Measurements from ENCODE around the gene SPATA6L. TPM values are rescaled to one million over a fixed set of nuclear protein-coding genes. Genes with fewer than 3 reads are reported as not detected.
A peak's percentile ranks its signal among the peaks of the same experiment; 100 is the strongest.

Gene SPATA6L
- total and polyA plus RNA-seq, 9 of the 15 experiments (the other 6 are each of a cell fraction or from before 2014, with no cell fraction given): 0.03 to 1.00 (median 0.08) TPM; not detected in 4

GRCh38 chr9:4679268-4680172 is 13.2 kb upstream of the SPATA6L start, which contains the start of gene CDC37L1 (continued):
- TF ChIP-seq ZNF318 (IDR thresholded peaks at IDR 0.05; ENCODE audit: borderline replicate concordance in 1 of 2, low read depth in 1 of 2) (no peak), FOXP4 (CRISPR knock-in tag; IDR thresholded peaks at IDR 0.05; ENCODE audit: borderline replicate concordance) (no peak; the same call in 1 of the 2 replicates), HDAC8 (tag; IDR thresholded peaks at IDR 0.05) (no peak), SUPT5H (IDR thresholded peaks at IDR 0.05) (peak; percentile 87), ZNF184 (CRISPR knock-in tag; IDR thresholded peaks at IDR 0.05) (no peak), YY1 (IDR thresholded peaks at IDR 0.05; ENCODE audit: borderline replicate concordance in 1 of 3, control insufficient read depth in 1 of 3, extremely low read depth in 1 of 3, insufficient read depth in 3 of 3, insufficient read length in 1 of 3, insufficient replicate concordance in 2 of 3, low read depth in 1 of 3, low read length in 2 of 3) (peak in 2 of 3 experiments; percentile 73 to 86), RREB1 (CRISPR knock-in tag; IDR thresholded peaks at IDR 0.05) (no peak), SMAD1 (IDR thresholded peaks at IDR 0.05; ENCODE audit: low read depth, low read length, partially characterized antibody) (peak; percentile 81)

Data from K562 (cell line).